Measurements from ENCODE around the gene WHRN. TPM values are rescaled to one million over a fixed set of nuclear protein-coding genes. Genes with fewer than 3 reads are reported as not detected.

The WHRN gene
- total RNA-seq, 1 donor from 2014 or later = 0.52 TPM

GRCh38 chr9:114450833-114451706 is 54.2 kb downstream of the WHRN start:
- intact Hi-C loops (cut with micrococcal nuclease) = no loop called here

- intact Hi-C loops (cut with micrococcal nuclease) = no loop called here
These were observed 55.1 kb downstream of the WHRN start for GRCh38 chr9:114450181-114450580.

GRCh38 chr9:114449236-114449635 is 56.0 kb downstream of the WHRN start:
- intact Hi-C loops (cut with micrococcal nuclease) = no loop called here

GRCh38 chr9:114448706-114449105 is 56.6 kb downstream of the WHRN start:
- intact Hi-C loops (cut with micrococcal nuclease) = no loop called here

GRCh38 chr9:114446672-114447450 is 58.4 kb downstream of the WHRN start:
- intact Hi-C loops (cut with micrococcal nuclease) = no loop called here

- intact Hi-C loops (cut with micrococcal nuclease) = no loop called here
These were observed 59.2 kb downstream of the WHRN start for GRCh38 chr9:114446036-114446435.

GRCh38 chr9:114445616-114446015 is 59.7 kb downstream of the WHRN start:
- intact Hi-C loops (cut with micrococcal nuclease) = no loop called here

- intact Hi-C loops (cut with micrococcal nuclease) = no loop called here
These were observed 63.3 kb downstream of the WHRN start for GRCh38 chr9:114442022-114442421.

- intact Hi-C loops (cut with micrococcal nuclease) = no loop called here
These were observed 67.8 kb downstream of the WHRN start for GRCh38 chr9:114437401-114437893.

- intact Hi-C loops (cut with micrococcal nuclease) = loop anchor here (1.0 kb wide), 1 partner anchor 218 kb away; no protein-coding TSS in a partner anchor
These were observed 70.4 kb downstream of the WHRN start for GRCh38 chr9:114434878-114435311.

GRCh38 chr9:114433720-114434255 is 71.5 kb downstream of the WHRN start:
- intact Hi-C loops (cut with micrococcal nuclease) = loop anchor here (1.0 kb wide), 1 partner anchor 220 kb away; no protein-coding TSS in a partner anchor

- intact Hi-C loops (cut with micrococcal nuclease) = no loop called here
These were observed 72.2 kb downstream of the WHRN start for GRCh38 chr9:114433086-114433485.

- intact Hi-C loops (cut with micrococcal nuclease) = no loop called here
These were observed 72.8 kb downstream of the WHRN start for GRCh38 chr9:114432323-114433067.

GRCh38 chr9:114431770-114432169 is 73.5 kb downstream of the WHRN start:
- intact Hi-C loops (cut with micrococcal nuclease) = no loop called here

- intact Hi-C loops (cut with micrococcal nuclease) = no loop called here
These were observed 74.3 kb downstream of the WHRN start for GRCh38 chr9:114431003-114431402.

- intact Hi-C loops (cut with micrococcal nuclease) = no loop called here
These were observed 74.8 kb downstream of the WHRN start for GRCh38 chr9:114430457-114430856.

GRCh38 chr9:114429488-114429887 is 75.8 kb downstream of the WHRN start:
- intact Hi-C loops (cut with micrococcal nuclease) = no loop called here

GRCh38 chr9:114428466-114428865 is 76.8 kb downstream of the WHRN start:
- intact Hi-C loops (cut with micrococcal nuclease) = no loop called here

GRCh38 chr9:114427644-114428043 is 77.6 kb downstream of the WHRN start:
- intact Hi-C loops (cut with micrococcal nuclease) = no loop called here

- intact Hi-C loops (cut with micrococcal nuclease) = no loop called here
These were observed 79.0 kb downstream of the WHRN start for GRCh38 chr9:114426046-114426948.
